GM23248 (cell line): ENCODE results near the gene RAB24.

Experiments
- EZH2 ChIP-seq: fragments of 200-600 bp; sonication (generic); IDR thresholded peaks from 2 replicates; pipeline ENCODE4 v1.6.1; 2018; ENCODE audit warnings: antibody characterized with exemption, mild to moderate bottlenecking; ENCODE audit not compliant: insufficient read depth, poor library complexity, severe bottlenecking
- EZH2phosphoT487 ChIP-seq: fragments of 200-600 bp; sonication (generic); IDR thresholded peaks from 2 replicates; pipeline ENCODE4 v1.6.1; 2018; ENCODE audit warnings: antibody characterized with exemption, moderate library complexity, mild to moderate bottlenecking, low read depth; ENCODE audit not compliant: insufficient read depth

GRCh38 chr5:177300236-177300880 lies 3.2 kb downstream of the RAB24 start:
- TF ChIP-seq EZH2phosphoT487 (no peak), EZH2 (no peak)
